HepG2 (cell line): ENCODE results near the gene KDM4B. TPM values are rescaled to one million over a fixed set of nuclear protein-coding genes. Genes with fewer than 3 reads are reported as not detected.

Source experiments
- ATAC-seq: fragments of 200-7000 bp; cut with Tn5 transposase; 3 replicates; pipeline ENCODE4 v1.9.1; 2020; ENCODE audit warnings: mild to moderate bottlenecking, moderate library complexity
- BruUV-seq: library from RNA; stranded (reverse); fragments of 400-500 nt; replicated peaks from 2 replicates; lab custom pipeline; 2021; lab: Mats Ljungman, UMichigan
- CTCF ChIA-PET: fragments of 300-600 bp; formaldehyde crosslinking; extraction: SDS; loops from one replicate; lab custom pipeline; 2021; ENCODE audit warnings: low total read pairs, inconsistent platforms, low intra/inter-chr PET ratio; lab: Yijun Ruan, JAX
- POLR2A ChIA-PET: fragments of 350-600 bp; sonication (Branson Sonifier 250); formaldehyde crosslinking; loops from one replicate; lab custom pipeline; 2020; ENCODE audit warnings: antibody characterized with exemption, inconsistent platforms; lab: Yijun Ruan, JAX
- DNase-seq: peaks from one replicate; pipeline ENCODE4 v3.0.0-alpha.2; 2015; ENCODE audit warnings: low spot score
- FAIRE-seq: peaks from 3 replicates; lab custom pipeline; 2011; peaks lifted over from hg19 to GRCh38; lab: Jason Lieb, UNC
- H2AFZ ChIP-seq: one replicate; pipeline ENCODE4 v1.6.1; 2011; ENCODE audit warnings: low read length, inconsistent platforms
- H3K27ac ChIP-seq: fragments of 300-600 bp; 3 replicates; pipeline ENCODE4 v1.8.0; 2011; ENCODE audit warnings: mixed run types, mild to moderate bottlenecking, mixed read lengths, low read length, inconsistent platforms; ENCODE audit not compliant: insufficient read depth; ENCODE audit errors: extremely low read length
- H3K27me3 ChIP-seq, 2 experiments: fragments of 200-600 bp in 1 of 2; 2 replicates in 1 of 2; 3 replicates in 1 of 2; pipeline versions ENCODE4 v1.6.0 to v1.8.0; 2011; ENCODE audit warnings: low read length in 2 of 2, mild to moderate bottlenecking in 2 of 2, moderate library complexity in 2 of 2, inconsistent platforms in 1 of 2; ENCODE audit not compliant: insufficient read depth in 2 of 2, control insufficient read depth in 1 of 2
- H3K36me3 ChIP-seq, 2 experiments: fragments of 200-600 bp in 1 of 2; replicated peaks in 1 of 2; 2 replicates in 1 of 2; 3 replicates in 1 of 2; pipeline versions ENCODE4 v1.5.1 to v1.8.0; 2011; ENCODE audit warnings: low read length in 2 of 2, inconsistent platforms in 1 of 2; ENCODE audit not compliant: insufficient read depth in 2 of 2, control insufficient read depth in 1 of 2
- H3K4me1 ChIP-seq: 2 replicates; pipeline ENCODE4 v1.5.1; 2012; ENCODE audit warnings: low read length, inconsistent platforms; ENCODE audit not compliant: insufficient read depth
- H3K4me2 ChIP-seq: 2 replicates; pipeline ENCODE4 v1.6.0; 2011; ENCODE audit warnings: low read depth, low read length, inconsistent platforms
- H3K4me3 ChIP-seq, 3 experiments: fragments of 200-600 bp in 1 of 3; sonication (generic), shearing (Covaris generic) in 1 of 3; replicated peaks in 1 of 3; 2 replicates each; pipeline ENCODE4 v1.5.1; 2011 to 2016; ENCODE audit warnings: low read length in 3 of 3, inconsistent platforms in 2 of 3, low read depth in 2 of 3, mild to moderate bottlenecking in 2 of 3, control low read depth in 1 of 3, mixed read lengths in 1 of 3; ENCODE audit not compliant: insufficient read depth in 1 of 3
- H3K79me2 ChIP-seq: one replicate; pipeline ENCODE4 v1.6.1; 2011; ENCODE audit warnings: low read length, inconsistent platforms; ENCODE audit not compliant: insufficient read depth
- H3K9ac ChIP-seq: 2 replicates; pipeline ENCODE4 v1.6.0; 2011; ENCODE audit warnings: mild to moderate bottlenecking, low read depth, low read length, inconsistent platforms; ENCODE audit not compliant: insufficient read depth
- H3K9me3 ChIP-seq: 2 replicates; pipeline ENCODE4 v1.5.1; 2012; ENCODE audit warnings: mild to moderate bottlenecking, low read length
- H4K20me1 ChIP-seq: 2 replicates; pipeline ENCODE4 v1.6.0; 2011; ENCODE audit warnings: inconsistent platforms, mild to moderate bottlenecking, low read length, moderate library complexity; ENCODE audit not compliant: insufficient read depth
- AGO2 ChIP-seq: fragments of 200-400 bp; formaldehyde crosslinking; optimal IDR thresholded peaks from 2 replicates; pipeline ENCODE3; 2017; ENCODE audit warnings: mild to moderate bottlenecking, low read depth, low read length, moderate library complexity
- PTBP1 ChIP-seq: fragments of 200-400 bp; formaldehyde crosslinking; IDR thresholded peaks from 2 replicates; pipeline ENCODE4 v1.6.1; 2018; ENCODE audit warnings: low read length, low read depth; ENCODE audit not compliant: poor library complexity, severe bottlenecking
- RFX5 ChIP-seq: IDR thresholded peaks from 2 replicates; pipeline ENCODE4 v1.6.1; 2011; ENCODE audit warnings: low read depth, low read length, improper control_type of control experiment
- ZBTB20 ChIP-seq: sonication (generic); formaldehyde crosslinking; IDR thresholded peaks from 2 replicates; pipeline ENCODE4 v1.8.1; 2023; ENCODE audit warnings: missing genetic modification reagents, low read depth, mild to moderate bottlenecking, borderline replicate concordance
- WGBS: methylation state at CpG from one replicate; pipeline ENCODE4 v1.1.6; 2017; ENCODE audit warnings: low lambda C conversion rate; 5-methylcytosine and 5-hydroxymethylcytosine counted together
- in situ Hi-C: cut with HindIII; loops from 2 replicates; pipeline ENCODE4 v1.10.0; 2017; ENCODE audit warnings: low pct_unique_long_range_greater_than_20kb; ENCODE audit not compliant: extremely low pct_ligation_motif_present
- intact Hi-C: fragments of 100-400 bp; cut with micrococcal nuclease; formaldehyde crosslinking; loops from one replicate; pipeline ENCODE4 v1.10.0; 2022; ENCODE audit not compliant: unreplicated experiment
- polyA plus RNA-seq, 8 experiments: library from polyadenylated mRNA; depleted of rRNA in 3 of 8; stranded (reverse) in 7 of 8; unstranded in 1 of 8; fragments of >200 nt; fragmentation: Illumina TruSeq in 4 of 8; extraction: Trizol in 4 of 8; gene quantifications; 2 replicates each; pipeline versions ENCODE4 v1.2.1 to v1.2.3, GENCODE V29; 2011 to 2016; ENCODE audit warnings: low read depth in 4 of 8, missing spikeins in 1 of 8, mixed read lengths in 1 of 8; ENCODE audit not compliant: insufficient read depth in 1 of 8
- total RNA-seq, 5 experiments: library from RNA; depleted of rRNA; stranded (reverse); fragments of >200 nt; fragmentation: Illumina TruSeq; extraction: Trizol; gene quantifications; 2 replicates each; pipeline ENCODE4 v1.2.3, GENCODE V29; 2016; ENCODE audit warnings: low read depth in 1 of 5
- TF ChIP-seq, protein P1 (sequence below): sonication (generic); formaldehyde crosslinking; IDR thresholded peaks from 2 replicates; pipeline ENCODE4 v1.4.0; 2020; ENCODE audit warnings: missing genetic modification reagents

The KDM4B gene
- total and polyA plus RNA-seq, 2 of the 13 experiments (the other 11 are each of a cell fraction or from before 2014, with no cell fraction given) = 4.9 to 14.6 TPM

DNA sequence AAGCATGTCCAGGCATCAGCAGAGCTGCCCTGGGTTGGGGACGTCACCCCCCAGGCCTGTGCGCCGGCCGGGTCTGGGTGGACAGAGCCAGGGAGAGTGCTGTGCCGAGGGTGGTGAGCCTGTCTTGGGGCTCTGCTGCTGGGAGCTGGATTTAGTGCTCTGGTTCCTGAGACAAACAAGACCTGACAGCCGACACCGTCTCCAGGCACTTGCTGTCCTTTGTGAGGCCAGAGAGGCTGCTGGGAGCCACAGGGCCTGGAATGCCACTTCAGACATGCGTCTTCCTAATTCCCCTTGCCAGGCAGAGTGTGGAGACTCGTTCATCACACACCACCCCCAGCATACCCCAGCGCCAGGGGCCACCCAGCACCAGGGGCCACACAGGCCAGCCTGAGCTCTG, 165.8 kb downstream of the KDM4B start:
- Histone ChIP-seq H3K27me3 (no peaks in the 10 kb centered on the region), H3K4me1 (no peaks in the 10 kb centered on the region), H3K79me2 (no peaks in the 10 kb centered on the region), H3K9ac (no peak overlapping the region), H3K4me3 (no peak overlapping the region), H3K36me3 (peaks cover 13 to 41% of the 10 kb centered on the region in 2 experiments; a peak in 4 of 5 replicates), H3K9me3 (no peaks in the 10 kb centered on the region), H4K20me1 (no peaks in the 10 kb centered on the region), H3K4me2 (no peak overlapping the region), H3K27ac (no peak overlapping the region), H2AFZ (no peak overlapping the region)
- ChIA-PET CTCF (no interaction called here), POLR2A (no interaction called here)
- TF ChIP-seq ZBTB20 (CRISPR knock-in tag) (no peak), RFX5 (no peak), PTBP1 (no peak), AGO2 (peak; percentile 4)
- no peak for DNase-seq
- WGBS = 97% methylated on average over 7 of the region's 10 CpGs
- intact Hi-C loops = no loop called here
- FAIRE-seq = no peak
- BruUV-seq = no TSS peak
- in situ Hi-C loops = no loop called here
- ATAC-seq = no peak

GRCh38 chr19:5136073-5136855, 167.4 kb downstream of the KDM4B start:
- no TSS peak for BruUV-seq
- H3K27ac ChIP-seq = no peak overlapping the region
- H3K27me3 ChIP-seq = no peaks in the 10 kb centered on the region
- no peak overlapping the region for H3K4me2 ChIP-seq
- ChIA-PET POLR2A (no interaction called here), CTCF (no interaction called here)
- H3K9ac ChIP-seq = no peak overlapping the region
- no peak overlapping the region for H3K4me3 ChIP-seq
- DNase-seq (no peak), ATAC-seq (no peak), FAIRE-seq (no peak)
- TF ChIP-seq, protein P1, sequence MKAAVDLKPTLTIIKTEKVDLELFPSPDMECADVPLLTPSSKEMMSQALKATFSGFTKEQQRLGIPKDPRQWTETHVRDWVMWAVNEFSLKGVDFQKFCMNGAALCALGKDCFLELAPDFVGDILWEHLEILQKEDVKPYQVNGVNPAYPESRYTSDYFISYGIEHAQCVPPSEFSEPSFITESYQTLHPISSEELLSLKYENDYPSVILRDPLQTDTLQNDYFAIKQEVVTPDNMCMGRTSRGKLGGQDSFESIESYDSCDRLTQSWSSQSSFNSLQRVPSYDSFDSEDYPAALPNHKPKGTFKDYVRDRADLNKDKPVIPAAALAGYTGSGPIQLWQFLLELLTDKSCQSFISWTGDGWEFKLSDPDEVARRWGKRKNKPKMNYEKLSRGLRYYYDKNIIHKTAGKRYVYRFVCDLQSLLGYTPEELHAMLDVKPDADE (CRISPR knock-in tag) = no peak
- no peak for TF ChIP-seq ZBTB20 (CRISPR knock-in tag)
- H3K9me3 ChIP-seq = no peaks in the 10 kb centered on the region
- WGBS = 92% methylated on average over 8 of the region's 25 CpGs
- H3K36me3 ChIP-seq = peaks cover 17 to 46% of the 10 kb centered on the region in 2 experiments; a peak in 4 of 5 replicates
- in situ Hi-C loops = no loop called here
- no peaks in the 10 kb centered on the region for H3K79me2 ChIP-seq
- no peaks in the 10 kb centered on the region for H3K4me1 ChIP-seq
- no peak overlapping the region for H2AFZ ChIP-seq
- H4K20me1 ChIP-seq = no peaks in the 10 kb centered on the region
- intact Hi-C loops = no loop called here
